GM23338 (cell line): Measurements from ENCODE around the gene TPRG1.

Source experiments
- CREB1 ChIP-seq: fragments of 250-450 bp; sonication (Bioruptor Pico); IDR thresholded peaks from 2 replicates; pipeline ENCODE4 v1.5.0; 2020; ENCODE audit warnings: low read depth, mild to moderate bottlenecking, moderate library complexity
- EZH2 ChIP-seq: fragments of 200-600 bp; sonication (generic); IDR thresholded peaks from one replicate; pipeline ENCODE4 v1.8.0; 2017; ENCODE audit warnings: antibody characterized with exemption, mild to moderate bottlenecking, low read depth; ENCODE audit not compliant: unreplicated experiment
- EZH2phosphoT487 ChIP-seq: fragments of 200-600 bp; sonication (generic); IDR thresholded peaks from one replicate; pipeline ENCODE4 v1.8.1; 2018; ENCODE audit warnings: antibody characterized with exemption; ENCODE audit not compliant: unreplicated experiment
- JUNB ChIP-seq: IDR thresholded peaks from one replicate; pipeline ENCODE4 v1.6.1; 2016; ENCODE audit warnings: antibody characterized with exemption; ENCODE audit not compliant: unreplicated experiment
- NANOG ChIP-seq: IDR thresholded peaks from 2 replicates; pipeline ENCODE4 v1.6.1; 2016; ENCODE audit warnings: antibody characterized with exemption, borderline replicate concordance
- POLR2AphosphoS5 ChIP-seq: IDR thresholded peaks from 2 replicates; pipeline ENCODE4 v1.6.1; 2016; ENCODE audit warnings: antibody characterized with exemption, low read depth
- STAT1 ChIP-seq: IDR thresholded peaks from one replicate; pipeline ENCODE4 v1.6.1; 2016; ENCODE audit warnings: antibody characterized with exemption; ENCODE audit not compliant: unreplicated experiment
- ZNF114 ChIP-seq: fragments of 250-450 bp; sonication (Bioruptor Pico); IDR thresholded peaks from 2 replicates; pipeline ENCODE4 v1.5.0; 2020; ENCODE audit warnings: mild to moderate bottlenecking, moderate library complexity
- ZNF331 ChIP-seq: fragments of 250-450 bp; sonication (Bioruptor Pico); IDR thresholded peaks from 2 replicates; pipeline ENCODE4 v1.5.0; 2020; ENCODE audit warnings: low read depth, mild to moderate bottlenecking, moderate library complexity
- TF ChIP-seq, protein P1 (sequence below), 2 experiments: fragments of 200-600 bp in 1 of 2; sonication (generic) in 1 of 2; conservative IDR thresholded peaks; 2 replicates each; pipeline versions ENCODE4 v1.5.1 to v1.6.1; 2016 to 2017; ENCODE audit warnings: antibody characterized with exemption in 2 of 2, low read depth in 2 of 2, mild to moderate bottlenecking in 2 of 2, moderate library complexity in 1 of 2
- TF ChIP-seq, protein P2 (sequence below): IDR thresholded peaks from one replicate; pipeline ENCODE4 v1.6.1; 2018; ENCODE audit warnings: antibody characterized with exemption; ENCODE audit not compliant: unreplicated experiment
- TF ChIP-seq, protein P3 (sequence below): IDR thresholded peaks from 2 replicates; pipeline ENCODE4 v1.6.1; 2016; ENCODE audit warnings: antibody characterized with exemption
- TF ChIP-seq, protein P4 (sequence below): fragments of 250-450 bp; sonication (Bioruptor Pico); IDR thresholded peaks from 2 replicates; pipeline ENCODE4 v1.5.0; 2020; ENCODE audit warnings: mild to moderate bottlenecking, moderate library complexity

DNA sequence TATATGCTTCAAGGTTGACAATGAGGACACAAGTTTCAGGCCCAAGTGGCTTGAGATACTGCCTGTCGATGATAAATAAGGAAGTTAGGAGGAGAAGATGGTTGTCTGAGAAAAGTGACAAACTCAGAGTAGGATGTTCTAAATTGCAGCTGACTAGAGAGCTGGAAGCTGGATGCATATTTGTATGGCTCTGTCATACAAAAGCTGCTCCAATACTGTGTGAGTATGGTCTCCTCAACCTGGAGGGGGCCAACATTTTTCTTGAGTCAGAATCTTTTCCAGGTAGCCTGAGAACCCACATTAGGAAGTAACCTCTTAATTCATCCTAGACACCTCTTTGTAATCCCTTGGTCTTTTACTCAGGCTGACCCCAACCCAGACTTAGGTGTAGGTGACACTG lies 28.4 kb upstream of the TPRG1 start:
- TF ChIP-seq, protein P1, sequence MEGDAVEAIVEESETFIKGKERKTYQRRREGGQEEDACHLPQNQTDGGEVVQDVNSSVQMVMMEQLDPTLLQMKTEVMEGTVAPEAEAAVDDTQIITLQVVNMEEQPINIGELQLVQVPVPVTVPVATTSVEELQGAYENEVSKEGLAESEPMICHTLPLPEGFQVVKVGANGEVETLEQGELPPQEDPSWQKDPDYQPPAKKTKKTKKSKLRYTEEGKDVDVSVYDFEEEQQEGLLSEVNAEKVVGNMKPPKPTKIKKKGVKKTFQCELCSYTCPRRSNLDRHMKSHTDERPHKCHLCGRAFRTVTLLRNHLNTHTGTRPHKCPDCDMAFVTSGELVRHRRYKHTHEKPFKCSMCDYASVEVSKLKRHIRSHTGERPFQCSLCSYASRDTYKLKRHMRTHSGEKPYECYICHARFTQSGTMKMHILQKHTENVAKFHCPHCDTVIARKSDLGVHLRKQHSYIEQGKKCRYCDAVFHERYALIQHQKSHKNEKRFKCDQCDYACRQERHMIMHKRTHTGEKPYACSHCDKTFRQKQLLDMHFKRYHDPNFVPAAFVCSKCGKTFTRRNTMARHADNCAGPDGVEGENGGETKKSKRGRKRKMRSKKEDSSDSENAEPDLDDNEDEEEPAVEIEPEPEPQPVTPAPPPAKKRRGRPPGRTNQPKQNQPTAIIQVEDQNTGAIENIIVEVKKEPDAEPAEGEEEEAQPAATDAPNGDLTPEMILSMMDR (conservative IDR thresholded peaks at IDR 0.05; ENCODE audit: low read depth in 2 of 2): no peak
- TF ChIP-seq CREB1: no peak
- TF ChIP-seq, protein P2, sequence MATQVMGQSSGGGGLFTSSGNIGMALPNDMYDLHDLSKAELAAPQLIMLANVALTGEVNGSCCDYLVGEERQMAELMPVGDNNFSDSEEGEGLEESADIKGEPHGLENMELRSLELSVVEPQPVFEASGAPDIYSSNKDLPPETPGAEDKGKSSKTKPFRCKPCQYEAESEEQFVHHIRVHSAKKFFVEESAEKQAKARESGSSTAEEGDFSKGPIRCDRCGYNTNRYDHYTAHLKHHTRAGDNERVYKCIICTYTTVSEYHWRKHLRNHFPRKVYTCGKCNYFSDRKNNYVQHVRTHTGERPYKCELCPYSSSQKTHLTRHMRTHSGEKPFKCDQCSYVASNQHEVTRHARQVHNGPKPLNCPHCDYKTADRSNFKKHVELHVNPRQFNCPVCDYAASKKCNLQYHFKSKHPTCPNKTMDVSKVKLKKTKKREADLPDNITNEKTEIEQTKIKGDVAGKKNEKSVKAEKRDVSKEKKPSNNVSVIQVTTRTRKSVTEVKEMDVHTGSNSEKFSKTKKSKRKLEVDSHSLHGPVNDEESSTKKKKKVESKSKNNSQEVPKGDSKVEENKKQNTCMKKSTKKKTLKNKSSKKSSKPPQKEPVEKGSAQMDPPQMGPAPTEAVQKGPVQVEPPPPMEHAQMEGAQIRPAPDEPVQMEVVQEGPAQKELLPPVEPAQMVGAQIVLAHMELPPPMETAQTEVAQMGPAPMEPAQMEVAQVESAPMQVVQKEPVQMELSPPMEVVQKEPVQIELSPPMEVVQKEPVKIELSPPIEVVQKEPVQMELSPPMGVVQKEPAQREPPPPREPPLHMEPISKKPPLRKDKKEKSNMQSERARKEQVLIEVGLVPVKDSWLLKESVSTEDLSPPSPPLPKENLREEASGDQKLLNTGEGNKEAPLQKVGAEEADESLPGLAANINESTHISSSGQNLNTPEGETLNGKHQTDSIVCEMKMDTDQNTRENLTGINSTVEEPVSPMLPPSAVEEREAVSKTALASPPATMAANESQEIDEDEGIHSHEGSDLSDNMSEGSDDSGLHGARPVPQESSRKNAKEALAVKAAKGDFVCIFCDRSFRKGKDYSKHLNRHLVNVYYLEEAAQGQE: no peak
- TF ChIP-seq EZH2: no peak
- no peak for TF ChIP-seq JUNB
- TF ChIP-seq POLR2AphosphoS5: no peak
- no peak for TF ChIP-seq ZNF331 (CRISPR knock-in tag)
- TF ChIP-seq STAT1: no peak
- no peak for TF ChIP-seq EZH2phosphoT487
- TF ChIP-seq, protein P3, sequence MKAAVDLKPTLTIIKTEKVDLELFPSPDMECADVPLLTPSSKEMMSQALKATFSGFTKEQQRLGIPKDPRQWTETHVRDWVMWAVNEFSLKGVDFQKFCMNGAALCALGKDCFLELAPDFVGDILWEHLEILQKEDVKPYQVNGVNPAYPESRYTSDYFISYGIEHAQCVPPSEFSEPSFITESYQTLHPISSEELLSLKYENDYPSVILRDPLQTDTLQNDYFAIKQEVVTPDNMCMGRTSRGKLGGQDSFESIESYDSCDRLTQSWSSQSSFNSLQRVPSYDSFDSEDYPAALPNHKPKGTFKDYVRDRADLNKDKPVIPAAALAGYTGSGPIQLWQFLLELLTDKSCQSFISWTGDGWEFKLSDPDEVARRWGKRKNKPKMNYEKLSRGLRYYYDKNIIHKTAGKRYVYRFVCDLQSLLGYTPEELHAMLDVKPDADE: no peak
- TF ChIP-seq, protein P4, sequence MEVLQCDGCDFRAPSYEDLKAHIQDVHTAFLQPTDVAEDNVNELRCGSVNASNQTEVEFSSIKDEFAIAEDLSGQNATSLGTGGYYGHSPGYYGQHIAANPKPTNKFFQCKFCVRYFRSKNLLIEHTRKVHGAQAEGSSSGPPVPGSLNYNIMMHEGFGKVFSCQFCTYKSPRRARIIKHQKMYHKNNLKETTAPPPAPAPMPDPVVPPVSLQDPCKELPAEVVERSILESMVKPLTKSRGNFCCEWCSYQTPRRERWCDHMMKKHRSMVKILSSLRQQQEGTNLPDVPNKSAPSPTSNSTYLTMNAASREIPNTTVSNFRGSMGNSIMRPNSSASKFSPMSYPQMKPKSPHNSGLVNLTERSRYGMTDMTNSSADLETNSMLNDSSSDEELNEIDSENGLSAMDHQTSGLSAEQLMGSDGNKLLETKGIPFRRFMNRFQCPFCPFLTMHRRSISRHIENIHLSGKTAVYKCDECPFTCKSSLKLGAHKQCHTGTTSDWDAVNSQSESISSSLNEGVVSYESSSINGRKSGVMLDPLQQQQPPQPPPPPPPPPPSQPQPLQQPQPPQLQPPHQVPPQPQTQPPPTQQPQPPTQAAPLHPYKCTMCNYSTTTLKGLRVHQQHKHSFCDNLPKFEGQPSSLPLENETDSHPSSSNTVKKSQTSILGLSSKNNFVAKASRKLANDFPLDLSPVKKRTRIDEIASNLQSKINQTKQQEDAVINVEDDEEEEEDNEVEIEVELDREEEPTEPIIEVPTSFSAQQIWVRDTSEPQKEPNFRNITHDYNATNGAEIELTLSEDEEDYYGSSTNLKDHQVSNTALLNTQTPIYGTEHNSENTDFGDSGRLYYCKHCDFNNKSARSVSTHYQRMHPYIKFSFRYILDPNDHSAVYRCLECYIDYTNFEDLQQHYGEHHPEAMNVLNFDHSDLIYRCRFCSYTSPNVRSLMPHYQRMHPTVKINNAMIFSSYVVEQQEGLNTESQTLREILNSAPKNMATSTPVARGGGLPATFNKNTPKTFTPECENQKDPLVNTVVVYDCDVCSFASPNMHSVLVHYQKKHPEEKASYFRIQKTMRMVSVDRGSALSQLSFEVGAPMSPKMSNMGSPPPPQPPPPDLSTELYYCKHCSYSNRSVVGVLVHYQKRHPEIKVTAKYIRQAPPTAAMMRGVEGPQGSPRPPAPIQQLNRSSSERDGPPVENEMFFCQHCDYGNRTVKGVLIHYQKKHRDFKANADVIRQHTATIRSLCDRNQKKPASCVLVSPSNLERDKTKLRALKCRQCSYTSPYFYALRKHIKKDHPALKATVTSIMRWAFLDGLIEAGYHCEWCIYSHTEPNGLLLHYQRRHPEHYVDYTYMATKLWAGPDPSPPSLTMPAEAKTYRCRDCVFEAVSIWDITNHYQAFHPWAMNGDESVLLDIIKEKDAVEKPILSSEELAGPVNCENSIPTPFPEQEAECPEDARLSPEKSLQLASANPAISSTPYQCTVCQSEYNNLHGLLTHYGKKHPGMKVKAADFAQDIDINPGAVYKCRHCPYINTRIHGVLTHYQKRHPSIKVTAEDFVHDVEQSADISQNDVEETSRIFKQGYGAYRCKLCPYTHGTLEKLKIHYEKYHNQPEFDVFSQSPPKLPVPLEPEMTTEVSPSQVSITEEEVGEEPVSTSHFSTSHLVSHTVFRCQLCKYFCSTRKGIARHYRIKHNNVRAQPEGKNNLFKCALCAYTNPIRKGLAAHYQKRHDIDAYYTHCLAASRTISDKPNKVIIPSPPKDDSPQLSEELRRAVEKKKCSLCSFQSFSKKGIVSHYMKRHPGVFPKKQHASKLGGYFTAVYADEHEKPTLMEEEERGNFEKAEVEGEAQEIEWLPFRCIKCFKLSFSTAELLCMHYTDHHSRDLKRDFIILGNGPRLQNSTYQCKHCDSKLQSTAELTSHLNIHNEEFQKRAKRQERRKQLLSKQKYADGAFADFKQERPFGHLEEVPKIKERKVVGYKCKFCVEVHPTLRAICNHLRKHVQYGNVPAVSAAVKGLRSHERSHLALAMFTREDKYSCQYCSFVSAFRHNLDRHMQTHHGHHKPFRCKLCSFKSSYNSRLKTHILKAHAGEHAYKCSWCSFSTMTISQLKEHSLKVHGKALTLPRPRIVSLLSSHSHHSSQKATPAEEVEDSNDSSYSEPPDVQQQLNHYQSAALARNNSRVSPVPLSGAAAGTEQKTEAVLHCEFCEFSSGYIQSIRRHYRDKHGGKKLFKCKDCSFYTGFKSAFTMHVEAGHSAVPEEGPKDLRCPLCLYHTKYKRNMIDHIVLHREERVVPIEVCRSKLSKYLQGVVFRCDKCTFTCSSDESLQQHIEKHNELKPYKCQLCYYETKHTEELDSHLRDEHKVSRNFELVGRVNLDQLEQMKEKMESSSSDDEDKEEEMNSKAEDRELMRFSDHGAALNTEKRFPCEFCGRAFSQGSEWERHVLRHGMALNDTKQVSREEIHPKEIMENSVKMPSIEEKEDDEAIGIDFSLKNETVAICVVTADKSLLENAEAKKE (CRISPR knock-in tag): no peak
- no peak for TF ChIP-seq ZNF114 (CRISPR knock-in tag)
- TF ChIP-seq NANOG: no peak
